HG03108 (cell line): Measurements from ENCODE around the gene YWHAQ.
A peak's percentile ranks its signal among the peaks of the same experiment; 100 is the strongest.

Experiments used
- ATAC-seq: cut with Tn5 transposase; IDR thresholded peaks from one replicate; pipeline ENCODE4 v1.9.1; 2021; ENCODE audit warnings: moderate library complexity; ENCODE audit not compliant: unreplicated experiment

YWHAQ gene

DNA sequence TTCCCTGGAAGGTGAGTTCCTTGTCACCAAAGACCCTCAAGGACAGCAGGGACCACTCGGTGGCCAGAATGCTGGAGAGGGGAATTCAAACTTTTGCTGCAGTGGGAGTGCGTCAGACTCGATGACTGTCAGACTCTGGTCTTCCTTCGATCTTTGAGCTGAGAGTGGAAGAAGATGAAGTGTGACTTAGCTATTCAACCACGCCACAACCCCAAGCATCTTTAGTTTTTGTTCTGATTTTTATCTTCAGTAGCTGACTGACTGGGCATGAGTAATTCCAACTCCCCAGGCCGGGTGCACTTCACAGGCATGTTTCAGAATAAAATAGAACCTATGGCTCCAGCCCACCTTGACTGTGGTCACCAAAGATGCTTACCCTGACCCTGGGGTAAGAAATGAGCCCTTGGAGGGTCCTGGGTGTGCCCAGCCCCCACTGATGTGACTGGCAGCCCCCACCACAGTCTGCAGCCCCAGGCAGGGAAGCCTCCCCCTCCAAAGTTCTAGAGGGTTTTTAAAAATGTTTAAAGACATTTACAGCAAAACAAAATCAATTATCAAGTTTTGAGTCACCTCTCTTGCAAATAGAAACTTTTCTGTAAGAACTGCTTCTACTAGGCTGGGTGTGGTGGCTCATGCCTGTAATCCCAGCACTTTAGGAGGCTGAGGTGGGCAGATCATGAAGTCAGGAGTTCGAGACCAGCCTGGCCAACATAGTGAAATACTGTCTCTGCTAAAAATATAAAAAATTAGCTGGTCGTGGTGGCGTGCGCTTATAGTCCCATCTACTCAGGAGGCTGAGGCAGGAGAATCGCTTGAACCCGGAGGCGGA lies 24.9 kb upstream of the YWHAQ start:
- ATAC-seq, result peak; percentile 40

DNA sequence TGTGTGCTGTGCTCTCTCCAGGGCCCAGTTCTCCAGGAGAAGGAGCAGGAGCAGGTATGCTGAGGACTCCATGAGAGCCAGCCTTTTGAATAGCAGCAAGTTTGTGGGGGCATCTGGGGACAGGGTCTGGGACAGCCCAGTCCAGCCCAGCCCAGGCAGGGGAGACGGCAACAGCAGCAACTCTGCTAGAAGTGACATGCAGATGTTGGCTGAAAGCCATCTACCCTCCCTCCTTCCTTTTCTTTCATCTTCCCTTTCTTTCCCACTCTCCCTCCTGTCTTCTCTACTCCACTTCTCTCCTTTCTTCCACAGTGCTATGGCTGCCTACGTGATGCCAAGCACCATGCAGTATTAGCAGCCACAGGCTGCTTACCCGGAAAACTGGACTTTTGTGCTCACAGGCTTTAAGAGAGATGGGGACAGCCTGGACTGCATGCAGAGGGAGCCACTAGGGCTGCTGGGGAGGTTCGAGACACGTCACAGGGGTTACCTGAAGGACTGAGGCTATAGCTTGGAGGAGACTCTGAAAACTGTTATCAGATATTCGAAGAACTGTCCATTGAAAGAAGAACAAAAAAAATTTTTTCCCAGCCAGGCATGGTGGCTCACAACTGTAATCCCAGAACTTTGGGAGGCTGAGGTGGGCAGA lies 23.8 kb upstream of the YWHAQ start:
- no peak for ATAC-seq

DNA sequence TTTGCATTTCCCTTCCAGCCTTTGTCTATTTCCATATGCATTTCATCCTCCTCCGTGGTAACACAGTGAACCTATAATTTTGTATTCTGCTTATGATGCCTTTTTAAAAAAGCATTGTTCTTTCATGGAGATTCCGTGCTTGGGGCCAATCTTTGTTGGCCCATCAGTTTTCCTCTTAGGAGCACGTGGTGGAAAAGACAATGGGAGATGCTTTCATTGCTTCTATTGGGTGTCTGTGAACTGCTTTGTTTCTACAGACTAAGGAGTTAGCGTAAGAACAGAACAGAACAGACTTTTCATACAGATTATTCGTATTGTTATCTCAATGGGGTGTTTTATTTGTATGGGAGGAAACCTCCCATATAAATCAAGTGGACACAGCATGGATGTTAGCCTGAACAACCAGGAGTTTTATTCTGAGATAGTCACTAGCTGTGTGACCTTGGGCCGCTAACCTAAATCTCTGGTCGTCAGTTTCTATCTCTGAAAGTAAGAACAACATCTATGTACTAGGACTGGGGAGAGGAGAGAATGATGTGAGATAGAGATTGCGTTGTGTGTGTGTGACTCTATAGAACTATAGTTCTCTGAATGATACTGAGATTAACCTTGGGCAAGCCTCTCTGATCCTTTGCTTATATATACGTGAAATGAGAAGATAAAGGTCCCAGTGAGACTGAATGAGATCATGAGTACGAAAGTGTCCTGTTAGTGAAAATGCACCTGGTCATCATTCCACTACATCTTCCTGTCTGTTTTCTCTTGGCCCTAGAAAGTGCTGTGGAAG lies 22.9 kb upstream of the YWHAQ start:
- no peak for ATAC-seq

DNA sequence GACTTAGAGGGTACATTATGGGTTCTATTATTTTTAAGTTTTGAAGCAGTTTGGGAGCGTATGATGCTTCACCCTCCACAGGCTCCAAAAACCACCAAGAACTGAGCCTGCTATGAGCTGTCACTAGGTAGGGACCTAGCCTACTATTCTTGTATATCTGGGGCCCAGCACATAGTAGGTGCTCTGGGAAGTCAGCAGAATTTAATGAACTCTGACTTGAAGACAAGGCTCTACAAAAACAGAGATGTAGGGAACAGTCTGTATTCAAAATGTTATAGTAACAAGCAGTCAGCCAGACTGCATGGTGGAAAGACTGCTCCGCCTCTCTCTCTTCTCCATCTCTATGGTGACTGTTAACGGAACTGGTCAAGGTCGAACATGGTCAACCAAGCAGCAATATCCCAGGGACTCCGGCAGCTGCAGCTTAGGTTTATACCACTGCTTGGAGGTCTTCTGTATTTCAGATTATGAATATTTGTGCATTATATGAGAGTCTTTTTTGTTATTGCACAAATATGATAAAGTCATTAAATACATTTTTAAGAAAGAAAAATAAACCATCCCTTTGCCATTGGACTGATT lies 22.2 kb upstream of the YWHAQ start:
- no peak for ATAC-seq

DNA sequence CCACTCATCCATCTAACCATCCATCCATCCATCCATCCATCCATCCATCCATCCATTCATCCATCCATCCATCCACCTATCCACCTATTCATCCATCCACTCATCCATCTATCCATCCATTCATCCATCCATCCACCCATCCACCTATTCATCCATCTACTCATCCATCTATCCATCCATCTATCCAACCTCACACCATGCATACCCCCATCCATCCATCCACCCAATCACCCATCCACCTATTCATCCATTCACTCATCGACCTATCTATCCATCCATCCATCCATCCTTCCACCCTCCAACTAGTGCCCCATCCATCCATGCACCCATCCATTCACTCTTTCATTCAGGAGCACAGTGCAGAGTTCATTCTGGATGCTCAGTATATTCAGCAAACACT lies 21.5 kb upstream of the YWHAQ start:
- no peak for ATAC-seq

DNA sequence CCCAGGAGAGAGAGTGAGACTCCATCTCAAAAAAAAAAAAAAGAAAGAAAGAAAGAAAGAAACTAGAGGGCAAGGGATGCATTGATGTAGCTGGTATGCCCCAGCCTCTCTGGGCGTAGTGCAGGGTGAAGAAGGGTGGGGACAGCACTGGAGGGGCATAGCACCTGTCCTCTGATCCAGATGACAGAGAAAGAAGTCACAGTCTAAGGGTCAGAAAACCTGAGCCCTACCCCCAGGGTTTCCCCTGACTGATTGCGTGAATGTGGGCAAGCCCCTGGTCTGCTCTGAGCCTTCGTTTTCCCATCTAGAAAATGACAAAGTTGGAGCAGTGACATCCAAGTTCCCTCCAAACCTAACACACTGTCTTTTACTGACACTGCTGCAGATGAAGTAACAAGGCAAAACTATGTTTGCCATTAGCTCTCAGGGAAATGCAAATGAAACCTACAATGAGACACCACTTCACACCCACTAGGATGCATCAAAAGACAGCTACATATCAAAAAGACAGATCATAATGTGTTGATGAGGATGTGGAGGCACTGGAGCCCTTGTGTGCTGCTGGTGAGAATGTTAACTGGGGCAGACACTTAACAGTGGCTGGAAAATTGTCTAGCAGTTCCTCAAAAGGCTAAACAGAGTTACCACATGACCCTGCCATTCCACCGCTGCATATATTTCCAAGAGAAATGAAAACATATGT lies 19.5 kb upstream of the YWHAQ start:
- no peak for ATAC-seq

DNA sequence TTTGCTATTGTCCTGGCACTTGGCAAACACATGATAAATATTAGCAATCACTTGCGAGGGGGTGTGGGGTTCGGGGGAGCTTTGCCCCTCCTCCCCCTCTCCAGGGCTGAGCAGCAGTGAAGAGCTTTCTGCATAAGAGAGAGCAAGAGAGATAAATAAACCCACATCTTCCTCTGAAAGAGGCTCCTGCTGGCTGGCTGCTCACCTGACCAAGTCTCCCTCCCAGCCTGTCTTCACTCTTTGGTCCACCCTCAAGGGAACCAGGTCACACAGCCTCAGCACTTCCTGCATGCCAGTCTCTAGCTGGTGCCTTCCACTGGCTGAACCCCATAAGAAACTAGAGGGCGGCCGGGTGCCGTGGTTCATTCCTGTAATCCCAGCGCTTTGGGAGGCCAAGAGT lies 18.5 kb upstream of the YWHAQ start:
- ATAC-seq, result no peak

DNA sequence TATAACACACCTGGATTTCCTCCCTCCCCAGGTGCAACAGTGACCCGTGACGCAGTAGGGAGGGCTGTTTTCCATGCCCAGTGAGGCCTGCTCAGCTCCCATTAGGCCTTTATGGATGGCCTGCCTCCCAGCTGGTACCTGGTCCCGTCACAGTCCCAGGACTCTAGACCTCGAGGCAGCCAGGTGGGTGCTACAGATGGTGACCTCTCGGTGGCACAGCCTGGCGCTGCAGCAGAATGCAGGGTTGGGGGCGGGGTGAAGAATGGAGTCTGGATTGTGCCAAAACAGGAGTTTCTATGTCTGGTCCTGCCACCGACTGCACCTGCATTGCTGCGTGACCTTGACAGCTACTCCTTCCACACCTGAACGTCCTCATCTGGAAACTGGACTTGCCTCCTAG lies 18.0 kb upstream of the YWHAQ start:
- no peak for ATAC-seq

DNA sequence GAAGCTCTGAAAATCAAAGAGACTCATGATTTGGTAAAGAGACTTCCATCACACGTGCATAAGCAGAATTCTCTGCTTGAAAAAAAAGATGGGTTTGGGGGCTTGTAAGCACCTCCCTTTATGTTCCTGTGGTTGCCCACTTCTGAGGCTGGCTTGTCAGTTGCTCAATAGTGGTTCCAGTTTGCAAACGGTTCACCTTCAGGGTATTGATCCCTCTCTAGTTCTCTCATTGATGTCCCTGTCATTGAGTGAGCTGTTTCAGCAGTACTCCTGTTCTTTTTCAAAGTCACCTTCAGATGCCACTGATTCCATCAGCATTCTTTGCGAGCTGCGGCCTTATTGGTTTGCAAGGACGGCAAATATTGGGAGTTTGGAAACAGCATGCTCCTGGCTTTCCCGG lies 17.1 kb upstream of the YWHAQ start:
- ATAC-seq, result no peak

DNA sequence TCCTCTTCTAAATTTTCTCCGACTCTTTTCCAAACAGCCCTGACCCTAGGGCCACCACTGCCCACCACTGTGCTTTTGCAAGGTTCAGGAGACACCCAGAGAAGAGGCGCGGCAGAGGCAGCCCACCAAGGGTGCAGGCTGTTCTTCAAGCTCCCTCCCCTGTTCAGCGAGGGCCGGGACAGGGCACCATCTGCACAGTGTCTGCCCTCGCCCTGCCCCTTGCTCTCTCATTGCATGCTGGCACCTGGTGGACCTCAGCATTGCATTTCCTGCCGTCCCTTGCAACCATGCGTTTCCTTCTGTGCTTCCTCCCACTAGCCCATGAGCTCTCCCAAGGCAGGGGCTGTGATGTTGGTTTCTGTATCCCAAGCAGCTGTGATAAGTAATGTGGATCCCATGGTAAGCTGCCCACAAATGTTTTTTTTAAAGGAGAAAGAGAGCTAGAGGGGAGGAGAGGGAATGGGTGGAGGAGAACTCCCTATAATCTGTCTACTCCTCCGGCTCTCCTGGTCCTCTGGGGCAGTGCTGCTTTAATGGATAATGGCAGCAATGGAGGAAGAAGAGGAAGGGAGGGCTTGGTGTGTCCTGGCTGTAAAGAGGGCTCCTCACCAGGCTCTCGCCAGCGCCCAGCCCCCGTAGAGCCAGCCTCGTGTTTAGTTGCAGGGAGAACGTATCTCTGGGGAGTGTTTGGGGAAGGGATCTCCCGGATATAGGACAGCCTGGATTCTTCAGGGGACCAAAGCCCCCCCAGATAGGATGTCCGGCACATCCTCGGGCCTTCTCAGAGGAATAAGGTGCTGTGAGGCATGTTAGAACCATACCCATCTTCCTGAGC lies 15.6 kb upstream of the YWHAQ start:
- ATAC-seq, result no peak

DNA sequence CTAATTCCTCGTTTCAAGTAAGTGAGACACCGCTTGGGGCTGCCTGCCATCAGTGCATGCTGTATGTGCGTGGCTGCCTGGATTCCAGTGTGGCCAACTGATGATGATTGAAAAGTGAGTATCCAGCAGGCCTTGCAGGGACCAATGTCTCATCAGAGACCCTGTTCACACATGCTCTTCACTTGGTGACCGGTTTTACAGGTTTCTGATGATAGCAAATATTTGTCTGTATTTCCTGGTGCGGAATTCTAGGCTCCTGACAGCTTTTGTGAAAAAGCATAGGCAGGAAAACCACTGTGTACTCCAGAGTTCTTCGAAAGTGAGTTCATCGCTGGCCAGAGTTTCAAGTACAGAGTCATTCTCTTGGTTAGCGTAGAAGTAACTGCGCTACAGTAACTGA lies 13.8 kb upstream of the YWHAQ start:
- no peak for ATAC-seq

DNA sequence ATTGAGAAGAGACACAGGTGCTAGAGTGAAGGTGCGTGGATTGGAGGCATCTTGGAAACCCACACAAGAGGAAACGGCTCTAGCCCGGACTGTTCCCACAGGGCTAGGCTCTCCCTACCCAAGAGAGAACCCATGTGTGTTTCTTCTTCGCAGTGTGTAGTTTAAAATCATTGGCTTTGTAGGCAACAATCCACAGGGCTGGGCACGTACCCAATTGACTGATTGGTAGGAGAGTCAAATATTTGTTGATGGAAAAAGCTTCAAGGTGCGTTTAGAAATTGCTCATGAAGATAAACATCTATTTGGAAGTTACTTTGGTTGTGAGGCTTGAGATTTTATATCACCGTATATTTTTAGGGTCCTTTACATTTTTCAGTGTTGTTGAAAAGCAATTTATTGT lies 13.2 kb upstream of the YWHAQ start:
- no peak for ATAC-seq

DNA sequence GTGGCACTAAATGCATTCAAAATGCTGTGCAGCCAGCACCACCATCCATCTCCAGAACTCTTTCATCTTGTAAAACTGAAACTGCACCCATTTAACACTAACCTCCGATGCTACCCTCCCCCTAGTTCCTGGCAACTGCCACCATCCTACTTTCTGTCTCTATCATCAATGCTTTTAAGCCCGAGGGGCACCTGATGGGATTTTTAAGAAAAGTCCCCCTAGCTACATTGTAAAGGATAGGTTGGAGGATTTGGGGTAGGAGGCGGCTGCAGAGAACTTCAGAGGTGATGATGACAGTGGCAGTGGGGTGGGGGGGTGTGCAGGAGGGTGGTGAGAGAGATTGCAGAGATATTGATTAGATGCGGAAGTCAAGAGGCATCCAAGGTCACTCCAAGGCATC lies 10.8 kb upstream of the YWHAQ start:
- ATAC-seq, result no peak

DNA sequence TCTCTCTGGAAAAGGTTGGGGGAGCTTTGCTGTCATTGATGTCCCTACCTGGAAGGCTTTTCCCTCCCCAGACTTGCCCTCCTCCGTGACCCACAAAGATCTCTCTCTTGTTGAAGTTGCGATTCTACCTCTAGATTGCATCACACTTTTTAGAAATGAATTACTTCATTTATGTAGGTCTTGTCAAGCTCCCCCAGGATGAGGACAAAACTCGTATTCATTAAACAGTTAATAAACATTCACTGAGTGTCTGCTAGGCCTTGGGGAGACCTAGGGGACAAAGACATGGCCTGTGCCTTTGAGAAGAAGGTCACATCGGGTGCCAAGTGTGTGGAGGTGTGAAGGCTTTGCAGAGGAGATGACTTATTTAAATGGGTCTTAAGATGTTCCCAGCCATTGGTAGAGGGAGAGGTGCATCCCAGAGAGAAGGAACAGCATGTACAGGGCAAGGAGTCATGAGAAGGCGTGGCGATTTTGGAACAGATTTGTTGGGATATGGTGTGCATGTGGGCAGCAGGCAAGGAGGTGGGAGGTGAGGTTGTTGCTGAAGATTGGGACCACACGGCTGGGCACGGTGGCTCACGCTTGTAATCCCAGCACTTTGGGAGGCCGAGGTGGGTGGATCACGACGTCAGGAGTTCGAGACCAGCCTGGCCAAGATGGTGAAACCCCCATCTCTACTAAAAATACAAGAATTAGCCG lies 9.8 kb upstream of the YWHAQ start:
- no peak for ATAC-seq

DNA sequence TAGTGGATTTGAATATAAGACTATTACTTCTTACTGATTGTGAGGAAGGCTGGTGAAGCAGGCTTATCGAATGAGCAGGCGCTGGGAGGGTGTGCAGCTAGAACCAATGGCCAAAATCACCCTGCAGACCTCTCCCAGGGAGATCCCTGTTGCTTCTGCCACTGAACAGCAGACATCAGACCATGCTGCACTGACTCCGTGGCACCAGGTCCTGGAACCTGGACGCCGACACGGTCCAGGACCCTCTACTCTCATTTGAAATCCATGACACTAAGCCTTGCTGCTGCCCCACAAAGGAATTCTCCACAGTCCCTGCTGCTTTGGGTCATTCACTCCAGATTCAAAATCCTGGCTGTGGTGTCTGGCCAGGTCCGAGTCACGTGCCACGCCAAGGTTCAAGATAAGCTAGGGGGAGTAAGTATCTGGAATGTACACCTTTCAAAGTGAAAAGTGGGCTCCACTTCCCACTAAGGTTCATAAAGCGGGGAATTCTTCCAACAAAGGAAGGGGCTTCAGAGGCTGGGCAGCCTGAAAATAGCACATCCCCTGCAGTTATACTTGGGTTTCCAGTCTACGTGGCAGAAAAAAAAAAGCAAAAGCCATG lies 9.0 kb upstream of the YWHAQ start:
- no peak for ATAC-seq

DNA sequence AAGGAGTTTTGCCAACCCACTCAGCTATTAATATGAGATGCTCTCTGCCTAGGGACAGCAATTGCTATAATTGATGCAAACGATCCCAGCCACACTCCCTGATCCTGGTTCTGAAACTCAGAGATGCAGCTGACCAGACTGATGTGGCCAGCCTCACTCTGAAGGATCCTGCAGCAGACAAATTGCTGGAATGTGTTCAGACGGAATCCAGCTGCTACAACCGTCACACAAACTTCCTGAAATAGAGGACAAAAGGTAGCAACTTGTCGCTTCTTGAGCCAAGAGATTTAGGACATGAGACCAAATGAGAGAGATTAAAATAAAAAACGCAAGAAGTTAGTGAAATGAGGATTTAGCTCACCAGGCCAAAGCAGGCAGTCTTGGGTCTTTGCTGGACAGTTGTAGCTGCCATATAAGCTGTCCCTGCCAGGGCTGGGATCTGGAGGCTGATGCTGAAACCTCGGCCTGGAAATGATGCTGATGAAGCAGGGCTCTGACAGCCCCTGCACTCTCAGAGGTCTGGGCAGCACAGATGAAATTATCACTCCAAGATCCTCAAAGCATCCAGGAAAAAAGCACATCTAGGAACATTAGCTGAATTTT lies 8.3 kb upstream of the YWHAQ start:
- no peak for ATAC-seq

DNA sequence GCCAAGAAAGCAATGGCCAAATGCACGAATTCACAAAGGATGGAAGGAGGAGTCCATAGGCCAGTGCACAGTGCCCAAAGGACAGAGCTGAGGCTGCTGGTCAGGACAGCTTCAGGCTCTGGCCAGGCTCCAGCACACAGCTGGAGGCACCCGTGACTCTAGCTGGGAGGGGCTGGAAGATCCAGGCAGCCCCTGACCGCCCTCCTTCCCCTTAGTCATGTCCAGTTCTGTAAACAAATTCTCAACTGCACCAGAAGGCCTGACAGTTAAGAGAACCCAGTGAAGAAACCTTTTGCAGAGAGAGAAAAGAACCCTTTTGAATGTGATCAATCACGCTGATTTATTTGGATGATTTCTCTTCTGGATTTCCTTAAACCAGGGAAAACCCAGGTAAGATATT lies 7.7 kb upstream of the YWHAQ start:
- no peak for ATAC-seq

DNA sequence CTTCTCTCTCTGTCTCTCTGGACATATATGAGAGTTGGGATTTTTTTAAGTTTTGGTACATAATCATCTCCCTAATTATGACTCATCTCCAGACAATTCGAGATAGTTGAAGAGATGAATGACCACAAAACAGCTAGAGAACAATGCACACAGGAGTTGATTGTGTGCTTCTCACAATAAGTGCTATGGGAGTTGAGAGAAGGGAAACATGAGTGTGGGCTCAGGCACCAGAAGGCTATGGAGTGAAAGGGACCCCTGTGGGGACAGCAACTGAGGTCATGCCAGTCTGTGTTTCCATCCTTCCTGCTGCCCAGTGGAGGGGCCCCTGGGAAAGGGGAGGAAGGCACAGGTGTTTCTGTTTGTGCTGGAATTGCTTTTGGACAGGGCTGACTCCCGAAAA lies 6.5 kb upstream of the YWHAQ start:
- ATAC-seq, result no peak

DNA sequence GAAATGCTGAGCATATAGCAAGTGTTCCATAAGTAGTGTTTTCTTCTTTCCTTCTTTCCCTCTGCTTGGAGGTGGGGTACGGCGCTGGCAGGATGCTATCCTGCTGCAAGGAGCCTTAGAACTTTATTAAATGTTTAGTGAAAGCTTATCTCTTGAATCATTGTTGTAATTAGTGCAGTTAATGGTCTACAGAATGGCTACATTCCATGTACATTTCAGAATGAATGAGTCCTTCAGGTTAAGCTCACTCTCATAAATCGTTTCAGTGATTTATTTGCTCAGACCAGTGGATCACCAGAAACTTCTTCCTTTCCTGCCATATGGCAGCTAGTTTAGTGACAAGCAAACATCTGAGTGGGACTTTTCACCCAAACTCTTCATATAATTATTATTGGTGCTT lies 3.3 kb upstream of the YWHAQ start:
- no peak for ATAC-seq
